Measurements from ENCODE around the gene PPFIA3.

DNA sequence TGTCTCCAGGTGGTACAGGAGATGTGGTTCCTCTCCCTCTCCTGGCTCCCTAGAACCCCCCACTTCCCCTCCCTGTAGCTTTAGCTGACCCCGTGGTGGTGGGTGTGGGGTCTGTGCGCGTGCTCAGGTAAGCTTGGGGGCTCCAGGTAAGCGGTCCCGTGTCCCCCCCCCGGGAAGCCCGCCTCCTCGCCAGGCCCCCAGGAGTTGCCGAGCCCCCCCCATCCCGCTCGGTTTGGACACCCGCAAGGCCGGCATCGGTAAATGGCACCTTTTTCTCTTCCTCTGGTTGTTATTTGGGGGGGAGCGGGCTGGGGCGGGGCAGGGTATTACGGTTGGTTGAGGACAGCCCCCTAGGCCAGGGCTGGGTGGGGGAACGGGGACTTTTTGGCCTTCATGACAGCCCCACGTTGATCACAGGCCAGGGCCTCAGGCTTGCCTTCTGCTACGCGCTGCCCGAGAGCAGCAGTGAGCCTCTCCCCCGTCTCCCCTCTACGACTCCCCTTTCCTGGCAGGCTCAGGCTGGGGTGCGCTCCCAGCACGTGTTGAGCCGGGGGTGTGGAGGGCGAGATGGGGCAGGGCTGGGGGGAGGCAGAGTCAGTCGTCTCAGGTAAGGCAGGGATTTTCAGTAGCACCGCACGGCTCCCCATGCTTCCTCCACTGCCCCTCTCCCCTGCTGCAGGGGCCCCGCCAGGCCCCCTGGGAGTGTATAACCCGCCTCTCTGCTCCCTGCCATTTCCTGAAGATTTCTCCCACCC is 15.8 kb upstream of the PPFIA3 start:
- TF ChIP-seq CTCF (IDR thresholded peaks at IDR 0.05) (no peak), POLR2A (IDR thresholded peaks at IDR 0.05) (no peak)

All from testis (tissue), 2 donors.